PC-3 (cell line): Measurements from ENCODE around the gene LONRF3. TPM values are rescaled to one million over a fixed set of nuclear protein-coding genes. Genes with fewer than 3 reads are reported as not detected.

ENCODE experiments used
- ATAC-seq: fragments of 200-7000 bp; cut with Tn5 transposase; 2 replicates; pipeline ENCODE4 v1.9.1; 2020; ENCODE audit warnings: mild to moderate bottlenecking, moderate library complexity
- BruUV-seq: library from RNA; stranded (reverse); fragments of 400-500 nt; replicated peaks from 2 replicates; lab custom pipeline; 2021; lab: Mats Ljungman, UMichigan
- CTCF ChIA-PET: fragments of 300-600 bp; sonication (Branson Sonifier 250); formaldehyde crosslinking; loops from one replicate; lab custom pipeline; 2022; ENCODE audit warnings: antibody characterized with exemption; lab: Charles Lee
- POLR2A ChIA-PET: fragments of 300-600 bp; sonication (Branson Sonifier 250); formaldehyde crosslinking; loops from one replicate; lab custom pipeline; 2022; ENCODE audit warnings: antibody characterized with exemption; ENCODE audit not compliant: unreplicated experiment; lab: Charles Lee
- DNase-seq: peaks from one replicate; pipeline ENCODE4 v3.0.0-alpha.2; 2015
- H2AFZ ChIP-seq: fragments of 300-600 bp; sonication (generic); 2 replicates; pipeline ENCODE4 v1.6.0; 2016; ENCODE audit warnings: antibody characterized with exemption, low read length
- H3F3A ChIP-seq: fragments of 300-600 bp; sonication (generic); one replicate; pipeline ENCODE4 v1.6.0; 2017; ENCODE audit warnings: antibody characterized with exemption, low read length, control low read depth, mild to moderate bottlenecking; ENCODE audit not compliant: unreplicated experiment
- H3K27ac ChIP-seq: fragments of 300-600 bp; sonication (generic); 2 replicates; pipeline ENCODE4 v1.5.1; 2016; ENCODE audit warnings: mild to moderate bottlenecking, low read length
- H3K27me3 ChIP-seq: fragments of 300-600 bp; sonication (generic); 2 replicates; pipeline ENCODE4 v1.6.1; 2016; ENCODE audit warnings: low read length, mixed read lengths
- H3K36me3 ChIP-seq: fragments of 300-600 bp; sonication (generic); 2 replicates; pipeline ENCODE4 v1.6.1; 2016; ENCODE audit warnings: low read depth, mixed run types, low read length, mixed read lengths
- H3K4me1 ChIP-seq: fragments of 300-600 bp; sonication (generic); 2 replicates; pipeline ENCODE4 v1.5.1; 2016; ENCODE audit warnings: low read length; ENCODE audit not compliant: insufficient read depth
- H3K4me2 ChIP-seq: fragments of 300-600 bp; sonication (generic); 2 replicates; pipeline ENCODE4 v1.6.0; 2016; ENCODE audit warnings: low read length
- H3K4me3 ChIP-seq: fragments of 300-600 bp; sonication (generic); 2 replicates; pipeline ENCODE4 v1.5.1; 2016; ENCODE audit warnings: mild to moderate bottlenecking, low read length, mixed read lengths
- H3K79me2 ChIP-seq: fragments of 300-600 bp; sonication (generic); 2 replicates; pipeline ENCODE4 v1.6.1; 2017; ENCODE audit warnings: low read length, mixed read lengths
- H3K9ac ChIP-seq: fragments of 300-600 bp; sonication (generic); 2 replicates; pipeline ENCODE4 v1.6.0; 2016; ENCODE audit warnings: mild to moderate bottlenecking, low read length
- H3K9me2 ChIP-seq: fragments of 300-600 bp; sonication (generic); replicated peaks from 2 replicates; pipeline ENCODE4 v1.6.1; 2016; ENCODE audit warnings: mixed run types, low read length, mixed read lengths
- H3K9me3 ChIP-seq: fragments of 300-600 bp; sonication (generic); 2 replicates; pipeline ENCODE4 v1.6.1; 2016; ENCODE audit warnings: low read length, mixed read lengths
- H4K20me1 ChIP-seq: fragments of 300-600 bp; sonication (generic); 2 replicates; pipeline ENCODE4 v1.6.1; 2016; ENCODE audit warnings: low read length, mixed read lengths
- CTCF ChIP-seq: fragments of 300-600 bp; sonication (generic); conservative IDR thresholded peaks from 2 replicates; pipeline ENCODE4 v1.5.1; 2017; ENCODE audit warnings: antibody characterized with exemption, low read depth, mild to moderate bottlenecking, low read length
- EZH2 ChIP-seq: fragments of 300-600 bp; sonication (generic); IDR thresholded peaks from one replicate; pipeline ENCODE4 v1.6.1; 2017; ENCODE audit warnings: antibody characterized with exemption, mild to moderate bottlenecking, low read length; ENCODE audit not compliant: unreplicated experiment
- EZH2phosphoT487 ChIP-seq: fragments of 300-600 bp; sonication (generic); IDR thresholded peaks from 2 replicates; pipeline ENCODE4 v1.6.1; 2018; ENCODE audit warnings: mild to moderate bottlenecking, antibody characterized with exemption, low read length, borderline replicate concordance
- intact Hi-C: fragments of 100-400 bp; cut with micrococcal nuclease; formaldehyde crosslinking; loops from 2 replicates; pipeline ENCODE4 v1.9.0; 2023
- total RNA-seq: library from RNA; depleted of rRNA; stranded (reverse); fragments of >200 nt; gene quantifications from 2 replicates; pipeline ENCODE4 v1.2.3, GENCODE V29; 2014

LONRF3 gene
- total RNA-seq, 1 experiment from 2014 or later: 14.5 TPM

GRCh38 chrX:118983513-118983912 is 9.1 kb downstream of the LONRF3 start:
- Histone ChIP-seq H3K9me2 (no peaks in the 10 kb centered on the region), H3K27ac (no peak overlapping the region), H2AFZ (no peak overlapping the region), H4K20me1 (no peaks in the 10 kb centered on the region), H3K27me3 (no peaks in the 10 kb centered on the region), H3K9ac (no peak overlapping the region), H3K4me2 (no peak overlapping the region), H3F3A (no peaks in the 10 kb centered on the region), H3K4me3 (no peak overlapping the region), H3K9me3 (no peaks in the 10 kb centered on the region), H3K4me1 (no peaks in the 10 kb centered on the region), H3K36me3 (peaks cover 15% of the 10 kb centered on the region), H3K79me2 (0 out of 2 replicates have a peak, but pooled peaks cover 12% of the 10 kb centered on the region)
- BruUV-seq: no TSS peak
- CTCF ChIA-PET: no interaction called here
- ATAC-seq: no peak
- no peak for DNase-seq
- POLR2A ChIA-PET: no interaction called here
- no peak for TF ChIP-seq EZH2
- no peak for TF ChIP-seq EZH2phosphoT487
- TF ChIP-seq CTCF: no peak
- intact Hi-C loops: no loop called here

GRCh38 chrX:118988911-118989310 is 14.5 kb downstream of the LONRF3 start:
- Histone ChIP-seq H4K20me1 (no peaks in the 10 kb centered on the region), H3K79me2 (no peaks in the 10 kb centered on the region), H3K27me3 (no peaks in the 10 kb centered on the region), H3K36me3 (peaks cover 20% of the 10 kb centered on the region; the same call in 1 of the 2 replicates), H3K9me2 (no peaks in the 10 kb centered on the region), H3K4me1 (peaks cover 6% of the 10 kb centered on the region; the same call in 1 of the 2 replicates), H3K27ac (no peak overlapping the region), H3F3A (no peaks in the 10 kb centered on the region), H3K9ac (no peak overlapping the region), H3K4me2 (no peak overlapping the region), H3K4me3 (no peak overlapping the region), H2AFZ (no peak overlapping the region), H3K9me3 (no peaks in the 10 kb centered on the region)
- DNase-seq (no peak), ATAC-seq (no peak)
- POLR2A ChIA-PET: no interaction called here
- intact Hi-C loops: no loop called here
- BruUV-seq: no TSS peak
- TF ChIP-seq EZH2phosphoT487 (no peak), CTCF (no peak), EZH2 (no peak)
- CTCF ChIA-PET: no interaction called here

GRCh38 chrX:118989886-118990285 is 15.5 kb downstream of the LONRF3 start:
- TF ChIP-seq EZH2 (no peak), CTCF (no peak), EZH2phosphoT487 (no peak)
- POLR2A ChIA-PET: no interaction called here

More at GRCh38 chrX:118989886-118990285, 15.5 kb downstream of the LONRF3 start:
- Histone ChIP-seq H3K27me3 (no peaks in the 10 kb centered on the region), H3F3A (no peaks in the 10 kb centered on the region), H3K4me1 (peaks cover 6% of the 10 kb centered on the region; the same call in 1 of the 2 replicates), H3K9me2 (no peaks in the 10 kb centered on the region), H3K79me2 (no peaks in the 10 kb centered on the region), H2AFZ (no peak overlapping the region), H4K20me1 (no peaks in the 10 kb centered on the region), H3K27ac (no peak overlapping the region), H3K4me3 (no peak overlapping the region), H3K9me3 (no peaks in the 10 kb centered on the region), H3K36me3 (peaks cover 20% of the 10 kb centered on the region; the same call in 1 of the 2 replicates), H3K4me2 (no peak overlapping the region), H3K9ac (no peak overlapping the region)
- intact Hi-C loops: no loop called here
- DNase-seq: no peak
- ATAC-seq: no peak
- no TSS peak for BruUV-seq
- CTCF ChIA-PET: no interaction called here
